Fibroblast of skin of right quadriceps (primary cell): Measurements from ENCODE around the gene PTPRN2.

ENCODE experiments used
- DNase-seq: peaks from one replicate; pipeline ENCODE4 v3.0.0-alpha.2; 2013

The PTPRN2 gene

GRCh38 chr7:157540606-157541294, 1046.9 kb downstream of the PTPRN2 start:
- no peak for DNase-seq

DNA sequence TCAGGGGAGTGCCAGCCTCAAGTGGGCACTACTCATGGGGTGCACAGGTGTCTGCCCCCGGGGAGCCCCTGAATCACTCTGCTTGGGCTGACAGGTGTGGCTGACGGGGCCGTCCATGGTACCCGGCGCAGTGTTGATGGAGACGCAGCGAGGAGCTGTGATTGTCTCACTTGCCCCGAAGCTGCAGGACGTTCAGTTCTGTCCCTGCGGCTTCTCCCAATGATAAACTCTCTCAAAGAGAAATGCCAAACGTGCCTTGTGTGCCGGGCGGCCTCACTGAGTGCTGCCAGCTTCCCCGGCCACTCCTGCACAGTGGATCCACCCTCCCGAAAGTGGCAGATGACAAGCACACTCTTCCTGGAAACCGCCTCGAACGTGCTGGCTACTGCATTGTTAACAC, 1047.6 kb downstream of the PTPRN2 start:
- DNase-seq: no peak

DNA sequence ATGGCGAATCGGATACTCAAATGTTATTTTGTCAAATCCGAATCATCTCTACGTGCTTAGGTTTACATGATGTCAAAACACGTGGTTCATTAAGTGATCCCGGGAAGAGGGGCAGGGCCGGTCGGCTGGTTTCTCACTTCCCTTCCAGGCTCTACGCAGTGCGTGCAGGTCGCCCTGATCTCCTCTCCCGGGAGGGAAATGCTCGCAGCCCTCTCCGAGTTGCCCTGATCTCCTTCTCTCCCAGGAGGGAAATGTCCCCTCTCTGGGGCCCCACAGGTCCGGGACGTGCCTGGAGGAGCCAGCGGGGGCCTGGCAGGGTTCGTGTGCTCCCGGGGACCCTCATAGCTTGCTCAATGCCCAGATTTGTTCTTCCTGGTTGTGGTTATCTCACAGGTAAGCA, 1048.1 kb downstream of the PTPRN2 start:
- no peak for DNase-seq

- DNase-seq: no peak
Observed at GRCh38 chr7:157538735-157539134, 1048.9 kb downstream of the PTPRN2 start.

GRCh38 chr7:157538321-157538720, 1049.3 kb downstream of the PTPRN2 start:
- no peak for DNase-seq

GRCh38 chr7:157537056-157537455, 1050.6 kb downstream of the PTPRN2 start:
- DNase-seq: no peak

DNA sequence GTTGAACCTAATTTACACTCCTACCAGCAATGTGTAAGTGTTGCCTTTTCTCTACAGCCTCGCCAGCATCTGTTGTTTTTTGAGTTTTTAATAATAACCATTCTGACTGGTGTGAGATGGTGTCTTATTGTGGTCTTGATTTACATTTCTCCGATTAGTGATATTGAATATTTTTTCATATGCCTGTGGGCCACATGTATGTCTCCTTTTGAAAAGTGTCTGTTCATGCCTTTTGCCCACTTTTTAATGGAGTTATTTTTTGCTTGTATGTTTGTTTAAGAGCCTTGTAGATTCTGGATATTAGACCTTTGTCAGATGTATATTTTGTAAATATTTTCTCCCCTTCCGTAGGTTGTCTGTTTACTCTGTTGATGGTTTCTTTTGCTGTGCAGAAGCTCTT, 1055.6 kb downstream of the PTPRN2 start:
- no peak for DNase-seq

GRCh38 chr7:157529768-157530560, 1057.7 kb downstream of the PTPRN2 start:
- no peak for DNase-seq

- DNase-seq: no peak
Observed at GRCh38 chr7:157528785-157529341, 1058.8 kb downstream of the PTPRN2 start.

DNA sequence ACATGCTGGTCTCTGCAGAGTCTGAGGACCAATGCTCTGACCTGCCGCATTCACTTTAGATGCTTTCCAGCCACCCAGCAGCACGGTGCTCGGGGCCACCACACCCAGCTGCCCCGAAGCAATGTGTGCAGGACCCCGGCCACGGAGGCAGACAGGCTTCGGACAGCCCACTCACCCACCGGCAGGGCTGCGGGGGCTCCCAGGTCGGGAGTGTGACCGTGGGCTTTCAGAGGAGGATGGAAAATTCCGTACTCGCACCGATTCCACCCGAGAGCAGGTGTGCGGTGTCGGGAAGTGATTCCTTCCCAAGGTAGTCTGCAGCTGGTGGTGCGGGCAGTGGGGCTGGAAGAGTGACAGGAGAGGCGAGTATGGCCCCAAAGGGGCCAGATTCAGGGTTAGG, 1059.9 kb downstream of the PTPRN2 start:
- no peak for DNase-seq

GRCh38 chr7:157526913-157527634, 1060.5 kb downstream of the PTPRN2 start:
- DNase-seq: no peak

DNA sequence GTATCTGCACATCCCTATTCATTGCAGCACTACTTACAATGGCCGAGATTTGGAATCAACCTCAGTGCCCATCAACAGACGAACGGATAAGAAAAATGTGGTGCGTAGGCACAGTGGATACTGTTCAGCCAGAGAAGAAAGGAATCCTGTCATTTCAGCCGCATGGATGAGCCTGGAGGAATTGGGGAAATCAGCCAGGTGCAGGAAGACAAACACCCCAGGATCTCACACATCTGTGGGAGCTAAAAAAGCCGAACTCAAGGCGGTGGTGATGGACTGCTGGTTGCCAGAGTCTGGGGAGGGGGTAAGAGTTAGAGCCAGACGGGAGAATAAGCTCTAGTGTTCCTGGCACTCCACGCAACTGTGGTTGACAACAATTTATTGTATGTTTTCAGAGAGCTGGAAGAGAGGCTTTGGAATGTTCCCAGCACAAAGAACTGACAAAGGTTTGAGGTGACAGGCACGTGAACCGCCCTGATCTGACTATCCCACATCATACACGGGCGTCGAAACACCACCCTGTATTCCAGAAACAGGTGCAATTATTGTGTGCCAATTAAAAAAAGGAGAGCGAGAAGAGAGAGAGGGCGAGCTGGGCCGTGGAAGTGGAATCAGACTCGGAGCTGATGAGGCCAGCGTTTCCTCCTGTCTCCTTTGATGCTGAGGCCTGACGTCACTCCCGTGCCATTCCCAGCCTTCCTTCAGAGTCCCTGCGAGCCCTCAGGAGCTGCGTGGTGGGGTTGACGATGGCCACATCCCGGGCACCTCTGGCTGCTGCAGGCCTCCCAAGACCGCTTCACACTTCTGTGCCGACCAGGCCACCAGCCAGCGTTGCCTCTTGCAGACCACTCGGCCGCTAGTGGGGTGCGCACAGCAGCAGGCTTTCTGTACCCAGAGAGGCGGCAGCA, 1061.4 kb downstream of the PTPRN2 start:
- no peak for DNase-seq

GRCh38 chr7:157525491-157525915, 1062.1 kb downstream of the PTPRN2 start:
- no peak for DNase-seq

GRCh38 chr7:157524731-157525130, 1062.9 kb downstream of the PTPRN2 start:
- DNase-seq: no peak

DNA sequence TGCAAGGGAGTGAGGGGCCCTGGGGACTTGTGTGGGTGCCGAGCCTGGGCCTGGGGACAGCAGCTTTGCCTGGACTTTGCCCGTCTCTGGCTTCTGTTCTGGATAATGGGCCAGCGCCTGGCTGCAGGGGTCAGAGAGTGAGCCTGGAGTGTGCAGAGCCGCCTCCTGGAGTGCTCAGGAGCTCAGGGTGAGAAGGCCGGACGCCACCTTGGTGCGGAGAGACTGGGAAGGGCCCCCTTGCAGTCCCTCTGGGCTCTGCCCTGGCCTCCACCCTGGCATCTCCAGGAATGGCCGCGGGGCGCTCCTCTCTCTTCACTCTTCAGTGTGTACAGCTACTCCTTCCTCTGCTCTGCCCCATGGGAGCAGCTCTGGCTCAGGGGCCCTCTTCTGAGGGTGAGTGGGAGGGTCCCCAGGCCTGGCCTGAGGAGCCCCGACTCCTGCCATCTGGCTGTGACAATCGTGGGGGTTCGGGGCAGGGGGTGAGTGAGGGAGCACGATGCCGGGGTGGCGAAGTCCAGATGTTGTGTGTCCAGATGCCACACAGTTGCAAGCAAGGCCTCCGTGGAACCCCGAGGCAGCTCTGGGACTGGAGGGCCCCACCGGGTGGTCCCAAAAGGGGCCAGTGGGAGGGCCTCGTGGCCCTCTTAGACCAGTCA, 1063.7 kb downstream of the PTPRN2 start:
- DNase-seq: no peak

GRCh38 chr7:157523371-157523765, 1064.3 kb downstream of the PTPRN2 start:
- no peak for DNase-seq

GRCh38 chr7:157522954-157523353, 1064.7 kb downstream of the PTPRN2 start:
- no peak for DNase-seq

GRCh38 chr7:157522189-157522588, 1065.4 kb downstream of the PTPRN2 start:
- no peak for DNase-seq

- DNase-seq: no peak
Observed at GRCh38 chr7:157521752-157522151, 1065.9 kb downstream of the PTPRN2 start.

DNA sequence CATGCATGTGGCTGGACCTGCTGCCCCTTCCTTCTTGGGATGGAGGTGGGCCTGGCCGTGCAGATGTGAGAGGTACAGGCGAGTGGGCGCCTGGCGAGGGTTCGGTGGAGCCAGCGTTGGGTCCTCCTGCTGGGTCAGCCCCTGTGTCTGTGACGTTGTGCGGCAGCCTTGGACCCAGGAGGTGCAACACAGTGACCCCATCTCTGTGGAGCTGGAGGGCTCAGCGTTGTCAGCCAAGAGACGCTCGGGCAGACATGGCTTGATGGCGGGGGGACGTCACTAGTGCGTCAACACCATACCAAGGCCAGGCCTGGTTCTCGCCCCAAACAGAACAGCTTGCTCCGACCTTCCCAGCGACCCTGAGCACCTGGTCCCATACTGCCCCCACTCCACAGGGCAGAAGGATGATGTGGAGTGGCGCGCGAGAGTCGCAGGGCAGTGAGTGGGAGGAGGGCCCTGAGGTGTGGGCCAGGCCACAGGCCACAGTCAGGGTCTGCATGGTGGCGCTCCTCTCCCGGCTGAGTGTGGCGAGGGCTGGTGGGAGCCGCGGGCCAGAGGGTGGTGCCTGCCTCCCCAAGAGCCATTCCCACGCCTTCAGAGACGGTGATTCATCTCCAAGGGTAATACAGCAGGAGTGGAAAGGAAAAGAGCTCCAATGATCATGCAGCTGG, 1066.4 kb downstream of the PTPRN2 start:
- DNase-seq: no peak

DNA sequence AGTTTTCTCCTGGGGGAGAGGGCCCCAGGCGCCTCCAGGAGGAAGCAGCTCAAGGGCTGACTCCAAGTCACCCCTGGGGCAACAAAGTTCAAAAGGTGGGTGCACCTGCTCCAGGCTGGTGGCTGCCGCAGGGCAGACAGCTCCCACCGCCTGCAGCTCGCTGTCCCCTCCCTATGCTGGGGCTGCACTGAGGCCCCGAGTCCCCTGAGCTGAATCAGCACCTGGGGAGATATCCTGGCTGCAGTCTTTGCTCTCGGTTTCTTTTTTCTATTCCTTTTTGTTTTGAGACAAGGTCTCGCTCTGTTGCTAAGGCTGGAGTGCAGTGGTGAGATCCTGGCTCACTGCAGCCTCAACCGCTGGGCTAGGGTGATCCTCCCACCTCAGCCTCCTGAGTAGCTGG, 1067.4 kb downstream of the PTPRN2 start:
- no peak for DNase-seq
